Activated naive CD4-positive, alpha-beta T cell treated with anti-CD3 and anti-CD28 coated beads, Interleukin-2, amount 10 ng/mL, durations not matched to agents 7 days and 5 days (primary cell): Measurements from ENCODE around the gene TWF2.

Experiments
- CTCF ChIA-PET: fragments of 350-600 bp; sonication (Branson Sonifier 250); formaldehyde crosslinking; loops from one replicate; lab custom pipeline; 2021; ENCODE audit warnings: antibody characterized with exemption; lab: Charles Lee
- DNase-seq: peaks from one replicate; pipeline ENCODE4 v3.0.0-alpha.2; 2020
- H3K27ac Mint-ChIP-seq: one replicate; pipeline ENCODE4 v1.8.0; 2021; ENCODE audit warnings: mild to moderate bottlenecking, moderate library complexity, mixed read lengths
- H3K27me3 Mint-ChIP-seq: one replicate; pipeline ENCODE4 v1.8.0; 2021; ENCODE audit warnings: mild to moderate bottlenecking, mixed read lengths
- H3K36me3 Mint-ChIP-seq: one replicate; pipeline ENCODE4 v1.8.0; 2021; ENCODE audit warnings: mixed read lengths
- H3K4me1 Mint-ChIP-seq: one replicate; pipeline ENCODE4 v1.8.0; 2021; ENCODE audit warnings: mixed read lengths
- H3K4me3 Mint-ChIP-seq: one replicate; pipeline ENCODE4 v1.8.0; 2021; ENCODE audit warnings: mild to moderate bottlenecking, moderate library complexity, mixed read lengths
- H3K9me3 Mint-ChIP-seq: one replicate; pipeline ENCODE4 v1.8.0; 2021; ENCODE audit warnings: mixed read lengths

TWF2 gene

DNA sequence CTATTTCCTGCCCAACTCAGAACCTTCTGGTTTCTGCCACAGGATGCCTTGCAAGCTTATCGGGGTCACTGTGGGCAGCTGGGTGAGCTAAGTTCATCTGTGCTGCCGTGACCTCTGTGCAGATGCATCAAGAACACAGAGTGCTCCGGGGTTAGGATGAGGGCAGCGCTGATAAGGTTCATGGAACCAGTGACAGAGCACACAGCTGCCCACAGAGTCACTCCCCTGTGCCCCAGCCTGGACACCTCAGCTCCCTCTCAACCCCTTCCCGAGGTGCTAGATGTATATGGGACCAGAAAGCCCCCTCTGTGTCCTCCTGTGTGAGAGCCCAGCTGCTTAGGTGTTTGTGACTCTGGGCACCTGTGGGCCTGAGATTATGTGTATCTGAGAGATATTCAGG, 56.8 kb downstream of the TWF2 start:
- Mint-ChIP-seq H3K9me3 (no peaks in the 10 kb centered on the region), H3K27ac (no peak overlapping the region), H3K4me1 (no peaks in the 10 kb centered on the region), H3K4me3 (no peak overlapping the region), H3K27me3 (peaks cover 33% of the 10 kb centered on the region), H3K36me3 (no peaks in the 10 kb centered on the region)
- DNase-seq = no peak
- CTCF ChIA-PET = interaction anchor here (1.2 kb wide), 1 partner anchor 38 kb away, joined by 3 read pairs; no protein-coding TSS in a partner anchor

DNA sequence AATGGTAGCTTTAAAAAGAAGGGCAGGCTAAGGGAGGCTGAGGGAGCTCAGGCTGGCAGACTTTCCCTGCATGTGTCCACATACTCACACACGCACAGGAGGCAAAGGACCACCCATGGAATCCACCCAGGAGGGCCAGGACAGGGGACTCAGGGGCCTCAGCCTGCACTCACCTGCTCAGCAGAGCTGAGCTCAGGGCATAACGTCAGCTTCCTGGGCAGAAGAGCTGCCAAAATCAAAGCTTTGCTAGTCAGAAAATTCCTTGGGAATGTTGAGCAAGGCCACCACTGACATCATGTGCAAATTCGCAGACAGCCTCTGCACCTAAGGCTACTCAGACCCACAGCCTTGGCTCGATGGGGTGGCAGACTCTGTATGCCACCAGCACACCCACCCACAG, 57.4 kb downstream of the TWF2 start:
- no peak for DNase-seq
- Mint-ChIP-seq H3K4me3 (no peak overlapping the region), H3K36me3 (no peaks in the 10 kb centered on the region), H3K4me1 (no peaks in the 10 kb centered on the region), H3K27me3 (peaks cover 37% of the 10 kb centered on the region), H3K27ac (no peak overlapping the region), H3K9me3 (no peaks in the 10 kb centered on the region)
- CTCF ChIA-PET = interaction anchor here (1.2 kb wide), 1 partner anchor 39 kb away, joined by 3 read pairs; no protein-coding TSS in a partner anchor
